ENCODE data around the gene EIF4E2.

EIF4E2 gene

GRCh38 chr2:232539298-232540231 lies 10.9 kb upstream of the EIF4E2 start, which contains the start of gene CHRNG:
Gene CHRNG, plus strand, starts transcription at chr2:232539692. Its CDS starts 56 bp downstream, at chr2:232539748.
- DNase-seq, result no peak

- DNase-seq, result no peak
Measured at GRCh38 chr2:232540441-232541041, 9.9 kb upstream of the EIF4E2 start.

- no peak for DNase-seq
Measured at GRCh38 chr2:232541195-232541960, 9.1 kb upstream of the EIF4E2 start.

- DNase-seq, result no peak
Measured at GRCh38 chr2:232541961-232542714, 8.4 kb upstream of the EIF4E2 start.

- no peak for DNase-seq
Measured at GRCh38 chr2:232542715-232543467, 7.6 kb upstream of the EIF4E2 start.

GRCh38 chr2:232543491-232543890 lies 7.0 kb upstream of the EIF4E2 start:
- no peak for DNase-seq

GRCh38 chr2:232543928-232544631 lies 6.4 kb upstream of the EIF4E2 start:
- DNase-seq, result no peak

- no peak for DNase-seq
Measured at GRCh38 chr2:232544674-232545073, 5.8 kb upstream of the EIF4E2 start.

- no peak for DNase-seq
Measured at GRCh38 chr2:232545511-232546375, 4.7 kb upstream of the EIF4E2 start.

- DNase-seq, result no peak
Measured at GRCh38 chr2:232547991-232548390, 2.5 kb upstream of the EIF4E2 start.

GRCh38 chr2:232549655-232550353 lies 685 bp upstream of the EIF4E2 start:
- DNase-seq, result no peak

GRCh38 chr2:232551250-232551638 lies 755 bp downstream of the EIF4E2 start:
- DNase-seq, result no peak

- DNase-seq, result no peak
Measured at GRCh38 chr2:232551776-232552175, 1.3 kb downstream of the EIF4E2 start.

- no peak for DNase-seq
Measured at GRCh38 chr2:232556426-232556825, 5.9 kb downstream of the EIF4E2 start.

- DNase-seq, result no peak
Measured at GRCh38 chr2:232562515-232563151, 12.1 kb downstream of the EIF4E2 start.

GRCh38 chr2:232563580-232563979 lies 13.1 kb downstream of the EIF4E2 start:
- DNase-seq, result no peak

- no peak for DNase-seq
Measured at GRCh38 chr2:232567721-232568120, 17.2 kb downstream of the EIF4E2 start.

- DNase-seq, result no peak
Measured at GRCh38 chr2:232568161-232568560, 17.7 kb downstream of the EIF4E2 start.

GRCh38 chr2:232569541-232569940 lies 19.1 kb downstream of the EIF4E2 start:
- no peak for DNase-seq
